Astrocyte of the cerebellum (primary cell): ENCODE data around the gene ART1.
A peak's percentile ranks its signal among the peaks of the same experiment; 100 is the strongest.
"Not testable (repeated sequence)": the region's sequence is repeated elsewhere in the genome, so short reads cannot be mapped to it uniquely, and the experiment has no call there.

Experiments used
- DNase-seq: peaks from one replicate; pipeline ENCODE4 v3.0.0-alpha.2; 2011; ENCODE audit warnings: low read depth
- H3K4me3 ChIP-seq: 2 replicates; pipeline ENCODE4 v1.5.1; 2011; ENCODE audit warnings: mild to moderate bottlenecking, low read depth, low read length, moderate library complexity
- CTCF ChIP-seq: IDR thresholded peaks from 2 replicates; pipeline ENCODE4 v1.5.1; 2012; ENCODE audit warnings: low read length, low read depth, moderate library complexity, mild to moderate bottlenecking; ENCODE audit errors: missing control alignments
- in situ Hi-C: cut with HindIII; loops from 2 replicates; pipeline ENCODE4 v1.10.0; 2017; ENCODE audit warnings: low sequenced_read_pairs

The ART1 gene

GRCh38 chr11:3641701-3642070 is 3.2 kb upstream of the ART1 start, which contains the start of gene ART5:
Gene ART5, minus strand, starts transcription at chr11:3641992. Its CDS starts 130 bp downstream, at chr11:3641862.
- H3K4me3 ChIP-seq, result peak within 1 kb of the TSS; percentile 53
- no peak for DNase-seq
- no peak for TF ChIP-seq CTCF
- in situ Hi-C loops, result no loop called here

DNA sequence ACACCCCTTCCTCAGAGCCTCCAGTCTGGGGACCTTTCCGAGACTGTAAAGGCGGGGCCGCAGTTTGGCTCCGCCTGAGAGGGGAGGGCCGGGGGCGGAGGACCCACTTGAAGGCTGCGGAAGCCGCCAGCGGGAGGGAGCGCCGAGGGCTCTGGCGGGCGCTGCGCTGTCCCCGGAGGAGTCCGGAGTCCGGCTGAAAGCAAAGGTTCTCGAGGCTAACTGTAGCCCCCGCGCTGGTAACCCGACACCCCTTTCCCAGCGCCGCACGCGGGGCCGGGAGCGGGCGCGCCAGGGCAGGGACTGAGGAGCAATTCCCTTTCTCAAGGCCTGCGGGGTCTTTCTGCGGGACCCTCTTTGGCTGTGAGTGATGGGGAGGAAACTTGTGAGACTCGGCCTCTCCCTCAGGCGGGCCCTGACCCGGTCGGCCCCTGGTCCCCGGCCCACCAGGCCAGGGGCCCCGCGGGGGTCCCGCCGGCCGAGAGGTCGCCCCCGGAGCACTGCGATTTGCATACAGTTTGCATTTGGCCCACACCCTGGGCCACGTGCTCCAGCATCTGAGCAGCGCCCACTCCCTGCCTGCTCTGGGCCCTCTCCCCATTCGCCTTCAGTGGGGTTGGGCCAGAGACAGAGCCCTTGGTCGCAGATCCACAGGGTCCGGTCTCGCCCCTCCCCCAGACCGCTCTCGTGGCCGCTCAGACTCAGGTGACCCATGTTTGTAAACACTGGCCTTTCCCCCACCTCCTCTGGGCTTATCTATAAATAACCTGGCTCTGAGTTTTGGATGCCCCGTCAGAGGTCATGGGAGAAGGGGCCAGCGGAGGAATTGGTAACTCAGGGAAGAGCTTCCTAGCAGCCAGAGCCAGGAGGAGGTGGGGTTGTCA is 2.6 kb upstream of the ART1 start:
- in situ Hi-C loops, result no loop called here
- DNase-seq, result peak; percentile 38
- TF ChIP-seq CTCF, result no peak
- H3K4me3 ChIP-seq, result peak overlapping the region; percentile 53

DNA sequence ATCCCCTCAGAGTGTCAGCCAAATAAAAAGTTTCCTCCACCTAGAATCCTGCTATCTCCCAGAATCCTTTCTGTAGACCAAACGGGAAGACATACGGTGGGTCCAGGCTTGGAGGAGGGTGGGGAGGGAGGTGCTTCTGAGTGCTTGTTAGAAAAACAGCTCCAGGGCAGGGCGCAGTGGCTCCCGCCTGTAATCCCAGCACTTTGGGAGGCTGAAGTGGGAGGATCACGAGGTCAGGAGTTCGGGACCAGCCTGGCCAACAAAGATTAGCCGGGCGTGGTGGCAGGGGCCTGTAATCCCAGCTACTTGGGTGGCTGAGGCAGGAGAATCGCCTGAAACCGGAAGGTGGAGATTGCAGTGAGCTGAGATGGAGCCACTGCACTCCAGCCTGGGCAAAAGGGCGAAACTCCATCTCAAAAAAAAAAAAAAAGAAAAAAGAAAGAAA is 1.8 kb upstream of the ART1 start:
- H3K4me3 ChIP-seq, result peak overlapping the region; percentile 53
- in situ Hi-C loops, DNase-seq: not testable (repeated sequence)

- no peak overlapping the region for H3K4me3 ChIP-seq
- TF ChIP-seq CTCF, result no peak
- no peak for DNase-seq
- in situ Hi-C loops, result no loop called here
These were observed 624 bp downstream of the ART1 start for GRCh38 chr11:3645552-3645951.

- H3K4me3 ChIP-seq, DNase-seq, in situ Hi-C loops: not testable (repeated sequence)
These were observed 3.9 kb downstream of the ART1 start for GRCh38 chr11:3648843-3649242.

DNA sequence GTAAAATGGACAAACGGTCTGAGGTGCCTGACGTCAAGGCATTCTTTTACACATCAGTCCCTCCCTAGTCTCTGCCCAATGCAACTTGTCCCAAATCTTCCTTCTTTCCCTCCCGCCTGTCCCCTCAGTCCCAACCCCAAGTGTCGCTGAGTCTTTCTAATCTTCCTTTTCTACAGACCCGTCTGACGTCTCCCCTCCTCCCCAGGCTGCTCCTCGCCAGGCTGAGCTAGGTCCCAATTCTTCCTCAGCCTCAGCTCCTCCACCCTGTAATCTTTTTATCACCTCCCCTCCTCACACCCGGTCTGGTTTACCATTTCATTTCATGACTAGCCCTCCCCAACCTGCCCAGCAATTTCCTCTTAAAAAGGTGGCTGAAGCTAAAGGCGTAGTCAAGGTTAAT is 4.4 kb downstream of the ART1 start:
- DNase-seq, in situ Hi-C loops: not testable (repeated sequence)

DNA sequence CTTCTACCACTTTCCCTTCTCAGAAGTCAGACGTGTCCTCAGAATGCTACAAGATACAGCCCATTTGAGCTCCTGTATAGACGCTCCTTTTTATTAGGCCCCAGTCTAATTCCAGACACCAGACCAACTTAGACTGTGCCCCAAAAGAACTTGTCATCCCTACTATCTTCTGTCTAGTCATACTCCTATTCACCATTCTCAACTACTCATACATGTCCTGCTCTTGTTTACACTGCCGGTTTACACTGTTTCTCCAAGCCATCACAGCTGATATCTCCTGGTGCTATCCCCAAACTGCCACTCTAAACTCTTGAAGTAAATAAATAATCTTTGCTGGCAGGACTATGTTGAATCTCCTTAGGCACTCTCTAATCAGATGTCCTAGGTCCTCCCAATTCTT is 7.6 kb downstream of the ART1 start:
- in situ Hi-C loops, DNase-seq: not testable (repeated sequence)

More for the DNA sequence above, 4.4 kb downstream of the ART1 start:
- H3K4me3 ChIP-seq, result not testable (repeated sequence)

DNA sequence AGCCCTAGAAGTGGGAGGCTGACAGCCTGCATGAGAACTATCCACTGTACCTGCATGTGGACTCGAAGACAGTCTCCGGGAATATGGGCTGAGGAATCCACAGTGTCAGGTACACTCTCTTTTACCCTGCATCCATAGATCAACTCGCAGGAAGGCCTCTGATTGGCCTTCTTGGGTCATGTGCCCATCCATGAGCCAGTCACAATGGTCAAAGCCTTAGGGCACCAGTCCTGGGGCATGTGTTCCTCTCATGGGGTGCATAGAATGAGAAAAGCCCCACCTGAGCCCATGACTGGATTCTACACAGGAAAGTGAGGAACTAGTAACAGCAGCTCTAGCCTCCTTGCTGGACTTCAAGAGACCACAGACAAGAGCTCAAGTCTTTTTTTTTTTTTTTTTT is 10.6 kb downstream of the ART1 start:
- no peak for DNase-seq
- in situ Hi-C loops, result no loop called here
- no peak for TF ChIP-seq CTCF
- H3K4me3 ChIP-seq, result no peak overlapping the region

More for the DNA sequence above, 7.6 kb downstream of the ART1 start:
- not testable (repeated sequence) for H3K4me3 ChIP-seq

DNA sequence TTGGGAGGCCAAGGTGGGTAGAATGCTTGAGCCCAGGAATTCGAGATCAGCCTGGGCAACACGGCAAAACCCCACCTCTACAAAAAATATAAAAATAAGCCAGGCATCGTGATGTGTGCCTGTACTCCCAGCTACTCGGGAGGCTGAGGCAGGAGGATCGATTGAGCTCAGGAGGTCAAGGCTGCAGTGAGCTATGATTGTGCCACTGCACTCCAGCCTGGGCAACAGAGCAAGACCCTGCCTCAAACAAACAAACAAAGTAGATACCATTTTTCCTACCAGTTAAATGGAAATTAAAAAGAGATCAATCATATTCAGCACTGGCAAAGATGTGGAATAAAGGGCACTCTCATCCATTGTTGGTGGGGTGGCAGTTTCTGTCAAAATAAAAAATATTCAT is 12.4 kb downstream of the ART1 start:
- in situ Hi-C loops, H3K4me3 ChIP-seq, DNase-seq: not testable (repeated sequence)
